Effector memory CD4-positive, alpha-beta T cell (primary cell): ENCODE results near the gene SMIM1.

Experiments used
- DNase-seq, 3 donors: peaks; one replicate each; pipeline ENCODE4 v3.0.0-alpha.2; 2020
- H3K27ac ChIP-seq: 2 replicates; pipeline ENCODE4 v1.7.0; 2013; ENCODE audit warnings: mild to moderate bottlenecking, low read length, moderate library complexity; ENCODE audit not compliant: insufficient read depth, poor library complexity, severe bottlenecking
- H3K27me3 ChIP-seq: replicated peaks from 2 replicates; pipeline ENCODE4 v1.7.0; 2013; ENCODE audit warnings: mild to moderate bottlenecking, low read length; ENCODE audit not compliant: insufficient read depth, control insufficient read depth, poor library complexity, severe bottlenecking
- H3K36me3 ChIP-seq: 2 replicates; pipeline ENCODE4 v1.7.0; 2013; ENCODE audit warnings: mild to moderate bottlenecking, low read length, moderate library complexity; ENCODE audit not compliant: control insufficient read depth, insufficient read depth
- H3K4me1 ChIP-seq: 2 replicates; pipeline ENCODE4 v1.7.0; 2013; ENCODE audit warnings: low read length, mild to moderate bottlenecking; ENCODE audit not compliant: control insufficient read depth, insufficient read depth, poor library complexity, severe bottlenecking
- H3K4me3 ChIP-seq: 2 replicates; pipeline ENCODE4 v1.7.0; 2013; ENCODE audit warnings: low read length, low read depth, mild to moderate bottlenecking; ENCODE audit not compliant: insufficient read depth, poor library complexity, severe bottlenecking
- H3K9me3 ChIP-seq: 2 replicates; pipeline ENCODE4 v1.7.0; 2013; ENCODE audit warnings: mild to moderate bottlenecking, low read length, moderate library complexity; ENCODE audit not compliant: control insufficient read depth

SMIM1 gene

DNA sequence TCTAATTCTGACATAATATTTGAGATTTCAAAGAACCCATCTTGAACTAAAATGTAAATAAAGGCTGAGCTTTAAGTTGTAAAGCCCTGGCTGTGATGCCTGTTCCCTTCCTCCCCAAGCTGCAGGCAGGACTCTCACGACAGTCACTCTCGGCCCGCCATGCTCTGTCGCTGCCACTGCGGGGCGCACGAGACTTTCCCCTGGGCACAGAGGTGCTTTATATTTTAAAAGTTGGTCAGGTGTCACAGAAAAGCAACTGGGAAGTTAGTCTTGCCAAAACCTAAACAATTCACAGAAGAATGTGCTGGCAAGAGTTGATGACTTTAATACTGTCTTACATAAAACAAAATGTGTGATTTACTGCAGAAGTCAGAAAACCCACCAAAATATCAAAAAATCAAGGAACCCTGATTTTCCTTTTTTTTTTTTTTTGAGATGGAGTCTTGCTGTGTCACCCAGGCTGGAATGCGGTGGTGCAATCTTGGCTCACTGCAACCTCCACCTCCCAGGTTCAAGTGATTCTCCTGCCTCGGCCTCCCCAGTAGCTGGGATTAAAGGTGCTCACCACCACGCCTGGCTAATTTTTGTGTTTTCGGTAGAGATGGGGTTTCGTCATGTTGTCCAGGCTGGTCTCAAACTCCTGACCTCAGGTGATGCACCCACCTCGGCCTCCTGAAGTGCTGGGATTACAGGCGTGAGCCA, 13.1 kb downstream of the SMIM1 start:
- no peak overlapping the region for H3K4me3 ChIP-seq
- no peaks in the 10 kb centered on the region for H3K27me3 ChIP-seq
- no peak overlapping the region for H3K27ac ChIP-seq
- H3K36me3 ChIP-seq, result peaks cover 74% of the 10 kb centered on the region
- peaks cover 12% of the 10 kb centered on the region for H3K4me1 ChIP-seq
- DNase-seq, result no peak
- no peaks in the 10 kb centered on the region for H3K9me3 ChIP-seq

DNA sequence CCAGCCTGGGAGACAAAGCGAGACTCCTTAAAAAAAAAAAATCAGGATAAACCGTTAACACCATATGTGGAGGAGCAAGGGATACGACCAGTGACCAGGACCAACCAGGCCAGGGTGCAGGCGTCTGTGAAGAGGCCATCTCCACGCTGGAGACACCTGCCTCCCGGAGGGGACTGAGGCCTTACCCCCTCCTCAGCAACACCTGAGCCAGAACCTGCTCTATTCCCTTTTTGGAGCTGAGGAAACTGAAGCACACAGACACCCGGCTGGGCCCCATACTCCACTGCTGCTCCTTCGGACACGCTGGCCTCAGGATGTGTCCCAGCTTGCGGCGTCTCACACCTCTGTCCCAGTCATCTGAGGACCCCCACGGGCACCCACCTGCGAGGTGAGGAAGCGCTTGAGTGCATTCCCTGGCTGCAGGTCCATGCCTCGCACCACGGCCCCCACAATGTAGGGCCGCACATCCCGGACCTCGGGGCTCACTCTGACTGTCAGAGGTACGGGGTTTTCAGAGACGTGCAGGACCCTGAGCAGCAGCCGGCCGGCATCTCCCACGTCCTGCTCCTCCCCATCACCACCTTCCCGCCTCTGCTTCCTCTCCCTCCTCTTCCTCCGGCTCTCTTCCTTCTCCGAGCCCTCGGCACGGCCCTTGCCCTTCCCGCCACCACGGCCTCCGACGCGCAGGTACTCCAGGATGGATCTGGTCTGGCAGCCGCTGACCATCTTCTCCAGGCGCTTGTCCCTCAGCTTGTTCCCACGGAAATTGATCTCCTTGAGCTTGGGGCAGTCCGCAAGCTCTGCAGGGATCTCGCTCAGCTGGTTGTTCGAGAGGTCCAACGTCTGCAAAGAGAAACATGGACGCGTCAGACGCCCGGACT, 14.2 kb downstream of the SMIM1 start:
- Histone ChIP-seq H3K27ac (no peak overlapping the region), H3K9me3 (no peaks in the 10 kb centered on the region), H3K27me3 (no peaks in the 10 kb centered on the region), H3K4me1 (peaks cover 12% of the 10 kb centered on the region), H3K4me3 (no peak overlapping the region), H3K36me3 (peaks cover 63% of the 10 kb centered on the region)
- no peak for DNase-seq

DNA sequence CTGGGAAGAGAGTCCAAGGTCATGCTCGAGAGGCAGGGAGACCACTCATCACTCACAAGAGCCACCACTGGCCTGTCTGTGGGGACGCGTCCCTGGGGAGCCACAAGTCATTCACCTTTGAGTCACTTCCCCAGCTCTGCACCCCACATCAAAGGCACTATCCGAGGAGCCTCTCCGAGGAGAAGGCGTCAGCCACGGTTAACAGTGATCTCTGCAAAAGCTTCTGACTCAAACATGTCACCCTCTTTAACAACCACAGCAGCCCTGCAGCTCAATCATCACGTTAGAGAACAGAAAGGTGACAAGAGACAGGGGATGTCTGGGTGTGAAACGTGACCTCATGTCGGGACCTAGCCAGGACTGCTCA, 14.8 kb downstream of the SMIM1 start:
- peaks cover 12% of the 10 kb centered on the region for H3K4me1 ChIP-seq
- no peaks in the 10 kb centered on the region for H3K9me3 ChIP-seq
- H3K27me3 ChIP-seq, result no peaks in the 10 kb centered on the region
- H3K27ac ChIP-seq, result no peak overlapping the region
- DNase-seq, result peak in 2 of 3 donors; percentile 43 to 52
- no peak overlapping the region for H3K4me3 ChIP-seq
- H3K36me3 ChIP-seq, result peaks cover 57% of the 10 kb centered on the region

DNA sequence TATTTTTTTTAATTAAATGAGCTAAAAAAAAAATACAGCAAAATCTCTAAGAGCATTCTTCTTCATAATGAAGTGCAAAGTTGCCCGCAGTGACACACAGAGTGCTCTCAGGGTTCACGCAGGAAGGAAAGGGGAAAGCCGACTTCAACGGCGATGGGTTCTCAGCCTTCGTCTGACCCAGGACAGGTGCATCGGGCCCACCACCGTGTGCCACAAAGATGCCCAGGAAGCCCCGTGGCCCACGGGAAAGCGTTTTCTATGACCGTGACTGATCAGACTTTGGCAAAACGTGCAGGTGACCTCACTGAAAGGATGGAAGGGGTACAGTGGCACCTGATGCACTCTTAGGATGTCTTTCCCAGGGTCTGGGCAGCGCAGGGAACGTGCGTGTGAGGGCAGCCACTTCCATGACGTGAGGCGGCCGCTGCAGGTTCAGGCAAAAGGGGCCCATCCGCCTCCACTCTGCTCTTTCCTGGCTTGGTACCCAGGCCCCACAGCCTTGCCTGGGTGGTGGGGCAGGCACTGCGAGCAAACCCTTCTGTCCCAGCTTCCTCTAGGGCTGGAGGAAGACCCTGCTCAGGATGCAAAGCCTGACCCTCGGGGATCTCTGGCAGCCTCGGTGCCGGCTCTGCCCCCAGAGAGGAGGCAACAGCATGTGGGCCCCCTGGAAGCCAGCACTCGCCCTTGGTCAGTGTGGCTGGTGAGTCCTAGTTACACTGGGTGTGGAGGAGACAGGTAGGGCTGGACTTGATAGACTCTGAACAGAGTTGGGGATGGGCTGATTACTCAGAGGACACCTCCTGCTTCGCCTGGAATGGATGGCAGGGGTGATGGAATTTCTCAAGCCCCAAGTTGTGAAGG, 15.4 kb downstream of the SMIM1 start:
- Histone ChIP-seq H3K4me1 (peaks cover 12% of the 10 kb centered on the region), H3K27ac (no peak overlapping the region), H3K9me3 (no peaks in the 10 kb centered on the region), H3K27me3 (no peaks in the 10 kb centered on the region), H3K36me3 (peaks cover 51% of the 10 kb centered on the region), H3K4me3 (no peak overlapping the region)
- no peak for DNase-seq

DNA sequence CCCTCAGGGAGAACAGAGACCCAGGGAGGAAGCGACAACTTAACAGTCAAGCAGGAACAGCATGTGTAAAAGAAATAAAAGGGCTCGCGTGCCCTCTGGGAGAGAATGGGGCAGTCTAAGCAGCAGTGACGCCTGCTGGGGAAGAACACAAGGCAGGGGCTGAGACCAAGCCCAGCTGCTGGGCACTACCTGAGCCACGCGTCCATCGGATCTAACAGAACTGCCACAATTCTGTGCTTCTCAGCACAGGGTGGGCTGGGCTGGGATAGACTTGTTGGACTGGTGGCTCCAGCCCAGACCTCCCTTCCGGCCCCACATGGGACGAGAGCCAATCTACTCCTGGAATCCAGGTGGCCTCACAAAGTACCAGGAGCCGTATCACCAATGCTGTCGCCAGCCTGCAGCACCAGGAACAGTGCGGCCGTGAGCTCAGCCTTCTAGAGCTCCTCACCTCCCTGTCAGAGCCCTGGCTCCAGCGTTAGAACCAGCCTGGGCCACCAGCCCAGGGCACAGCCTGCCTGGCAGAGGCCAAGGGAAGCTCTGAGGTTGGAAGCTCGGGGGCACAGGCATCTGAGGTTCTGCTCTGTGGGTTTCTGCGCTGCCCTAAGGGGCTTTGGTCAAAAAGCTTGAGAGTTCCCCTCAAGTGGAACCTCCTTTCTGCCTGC, 16.3 kb downstream of the SMIM1 start:
- DNase-seq, result no peak
- Histone ChIP-seq H3K27ac (no peak overlapping the region), H3K4me1 (peaks cover 12% of the 10 kb centered on the region), H3K36me3 (peaks cover 45% of the 10 kb centered on the region), H3K9me3 (no peaks in the 10 kb centered on the region), H3K4me3 (no peak overlapping the region), H3K27me3 (no peaks in the 10 kb centered on the region)

DNA sequence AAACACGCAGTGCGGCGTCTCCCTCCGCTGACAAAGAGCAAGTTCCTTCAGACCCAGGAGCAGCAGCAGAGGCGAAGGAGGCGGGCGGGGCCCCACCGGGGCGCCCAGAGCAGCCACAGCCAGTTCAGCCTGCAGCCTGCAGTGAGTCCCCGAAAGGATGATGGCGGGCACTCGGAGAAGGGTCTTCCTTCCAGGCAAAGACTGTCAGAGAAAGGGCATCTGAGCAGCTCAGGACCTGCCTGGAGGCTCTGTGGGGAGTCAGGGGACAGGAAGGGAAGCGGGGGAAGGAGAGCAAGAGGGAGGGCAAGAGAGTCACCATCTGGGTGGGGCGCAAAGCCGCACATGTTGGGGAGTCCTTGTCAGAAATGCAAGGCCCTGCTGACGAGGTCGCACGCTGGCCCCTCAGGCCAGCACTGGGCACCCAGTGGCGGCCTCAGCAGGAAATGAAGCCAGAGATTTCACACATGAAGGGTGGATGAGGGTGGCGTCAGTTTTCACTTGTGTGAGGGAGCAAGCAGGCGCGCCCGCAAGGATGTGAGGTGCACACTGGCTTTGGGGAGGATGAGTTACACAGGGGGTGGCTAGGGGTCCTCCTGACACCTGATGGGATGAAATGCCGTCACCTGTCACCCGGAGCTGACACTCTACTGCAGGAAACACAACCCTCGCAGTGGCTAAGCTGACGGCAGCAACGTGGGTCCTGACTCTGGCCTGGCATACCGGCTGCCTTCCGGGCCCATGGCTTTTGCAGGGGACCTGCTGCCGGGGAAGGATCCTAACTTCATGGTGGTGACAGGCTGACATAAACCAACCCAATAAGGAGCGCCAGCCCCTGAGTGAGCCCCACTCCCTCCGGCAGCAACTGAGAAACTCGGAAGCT, 17.1 kb downstream of the SMIM1 start:
- DNase-seq, result no peak
- no peaks in the 10 kb centered on the region for H3K27me3 ChIP-seq
- H3K4me1 ChIP-seq, result peaks cover 15% of the 10 kb centered on the region
- no peak overlapping the region for H3K4me3 ChIP-seq
- peaks cover 38% of the 10 kb centered on the region for H3K36me3 ChIP-seq
- H3K27ac ChIP-seq, result no peak overlapping the region
- H3K9me3 ChIP-seq, result no peaks in the 10 kb centered on the region

DNA sequence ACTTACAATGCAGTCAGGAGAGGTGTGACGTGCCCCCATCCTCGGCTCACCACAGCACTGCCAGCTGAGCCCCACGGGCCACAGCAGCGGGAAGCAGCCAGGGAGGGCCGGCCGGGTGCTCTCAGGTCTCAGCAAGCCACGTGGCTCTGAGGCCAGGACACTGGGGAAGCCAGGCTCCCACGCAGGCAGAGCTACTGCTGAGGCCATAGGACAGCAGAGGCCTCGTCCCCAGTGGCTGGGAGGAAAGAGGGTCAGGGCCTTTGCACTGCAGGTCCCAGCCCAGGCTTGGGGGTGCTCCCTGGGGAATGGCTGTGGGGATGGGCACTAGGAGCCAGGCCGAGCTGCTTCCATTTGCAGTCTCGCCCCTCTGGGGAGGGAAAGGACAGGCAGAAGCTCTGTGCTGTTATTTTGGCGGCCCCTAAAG, 18.0 kb downstream of the SMIM1 start:
- Histone ChIP-seq H3K4me1 (peaks cover 22% of the 10 kb centered on the region), H3K27ac (no peak overlapping the region), H3K9me3 (no peaks in the 10 kb centered on the region), H3K27me3 (no peaks in the 10 kb centered on the region), H3K36me3 (peaks cover 30% of the 10 kb centered on the region), H3K4me3 (no peak overlapping the region)
- DNase-seq, result no peak

DNA sequence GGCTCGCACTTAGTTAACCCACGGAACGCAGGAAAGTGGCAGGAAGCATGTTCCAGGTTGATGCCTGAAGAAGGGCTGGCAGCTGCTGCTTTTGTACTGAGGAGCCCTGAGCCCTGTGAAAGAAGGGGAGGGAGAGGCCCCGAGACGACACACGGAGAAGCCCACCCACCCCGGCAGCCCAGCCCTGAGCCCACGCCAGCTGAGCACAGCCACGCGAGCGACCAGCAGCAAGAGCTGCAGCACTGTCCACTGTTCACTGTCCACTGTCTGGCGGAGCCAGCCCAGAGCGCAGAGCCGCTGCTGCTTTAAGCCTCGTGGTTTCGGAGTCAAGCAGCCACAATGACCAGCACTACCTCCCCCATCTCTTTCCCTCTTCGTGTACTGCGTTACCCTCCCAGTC, 18.4 kb downstream of the SMIM1 start:
- H3K27ac ChIP-seq, result no peak overlapping the region
- no peaks in the 10 kb centered on the region for H3K9me3 ChIP-seq
- H3K27me3 ChIP-seq, result no peaks in the 10 kb centered on the region
- H3K4me3 ChIP-seq, result no peak overlapping the region
- H3K36me3 ChIP-seq, result peaks cover 25% of the 10 kb centered on the region
- peaks cover 25% of the 10 kb centered on the region for H3K4me1 ChIP-seq
- DNase-seq, result no peak
